GM18951 (cell line): ENCODE results near the gene NCR3LG1.

ENCODE experiments used
- POLR2A ChIP-seq: IDR thresholded peaks from 4 replicates; pipeline ENCODE4 v1.6.1; 2011; ENCODE audit warnings: mild to moderate bottlenecking; ENCODE audit not compliant: insufficient read length, insufficient read depth; ENCODE audit errors: extremely low read depth
- in situ Hi-C: fragments of 300-500 bp; cut with MboI; formaldehyde crosslinking; loops from one replicate; pipeline ENCODE4 v1.12.0; 2022; ENCODE audit warnings: low sequenced_read_pairs, mixed read lengths, inconsistent platforms; ENCODE audit not compliant: unreplicated experiment

The NCR3LG1 gene, protein sequence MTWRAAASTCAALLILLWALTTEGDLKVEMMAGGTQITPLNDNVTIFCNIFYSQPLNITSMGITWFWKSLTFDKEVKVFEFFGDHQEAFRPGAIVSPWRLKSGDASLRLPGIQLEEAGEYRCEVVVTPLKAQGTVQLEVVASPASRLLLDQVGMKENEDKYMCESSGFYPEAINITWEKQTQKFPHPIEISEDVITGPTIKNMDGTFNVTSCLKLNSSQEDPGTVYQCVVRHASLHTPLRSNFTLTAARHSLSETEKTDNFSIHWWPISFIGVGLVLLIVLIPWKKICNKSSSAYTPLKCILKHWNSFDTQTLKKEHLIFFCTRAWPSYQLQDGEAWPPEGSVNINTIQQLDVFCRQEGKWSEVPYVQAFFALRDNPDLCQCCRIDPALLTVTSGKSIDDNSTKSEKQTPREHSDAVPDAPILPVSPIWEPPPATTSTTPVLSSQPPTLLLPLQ

DNA sequence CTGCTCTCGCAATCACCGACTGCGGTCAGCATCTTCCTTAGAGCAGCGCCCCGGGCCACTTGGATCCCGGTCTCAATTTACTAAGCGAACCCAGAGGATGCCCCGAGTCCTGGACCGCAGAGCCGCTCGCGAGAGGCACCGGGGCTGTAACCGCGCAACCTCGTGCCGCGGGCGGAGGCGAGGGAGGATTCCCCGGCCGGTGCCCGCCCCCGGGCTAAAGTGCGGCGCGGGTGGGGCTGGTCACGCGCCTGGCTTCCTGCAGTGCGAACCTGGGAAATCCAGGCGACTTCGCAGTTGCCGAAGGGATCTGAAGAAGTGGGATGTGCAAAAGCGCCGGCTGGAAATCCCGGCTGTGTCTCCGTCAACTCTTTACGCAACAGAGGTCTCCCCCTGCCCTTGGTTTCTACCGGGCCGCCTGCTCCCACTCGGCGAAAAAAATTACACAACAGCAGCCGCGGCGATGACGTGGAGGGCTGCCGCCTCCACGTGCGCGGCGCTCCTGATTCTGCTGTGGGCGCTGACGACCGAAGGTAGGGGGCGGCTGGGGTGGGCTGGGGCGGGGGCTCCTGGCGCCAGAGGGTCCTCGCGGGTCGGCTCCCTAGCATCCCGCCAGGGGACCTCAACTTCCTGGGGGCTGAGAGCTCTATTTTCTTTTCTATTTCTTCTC, at the start of gene NCR3LG1:
Gene NCR3LG1 (plus strand): TSS at position 291 of the 667 bp plus-strand sequence. CDS start 170 bp downstream, at position 461.
- TF ChIP-seq POLR2A: no peak
- in situ Hi-C loops: no loop called here

DNA sequence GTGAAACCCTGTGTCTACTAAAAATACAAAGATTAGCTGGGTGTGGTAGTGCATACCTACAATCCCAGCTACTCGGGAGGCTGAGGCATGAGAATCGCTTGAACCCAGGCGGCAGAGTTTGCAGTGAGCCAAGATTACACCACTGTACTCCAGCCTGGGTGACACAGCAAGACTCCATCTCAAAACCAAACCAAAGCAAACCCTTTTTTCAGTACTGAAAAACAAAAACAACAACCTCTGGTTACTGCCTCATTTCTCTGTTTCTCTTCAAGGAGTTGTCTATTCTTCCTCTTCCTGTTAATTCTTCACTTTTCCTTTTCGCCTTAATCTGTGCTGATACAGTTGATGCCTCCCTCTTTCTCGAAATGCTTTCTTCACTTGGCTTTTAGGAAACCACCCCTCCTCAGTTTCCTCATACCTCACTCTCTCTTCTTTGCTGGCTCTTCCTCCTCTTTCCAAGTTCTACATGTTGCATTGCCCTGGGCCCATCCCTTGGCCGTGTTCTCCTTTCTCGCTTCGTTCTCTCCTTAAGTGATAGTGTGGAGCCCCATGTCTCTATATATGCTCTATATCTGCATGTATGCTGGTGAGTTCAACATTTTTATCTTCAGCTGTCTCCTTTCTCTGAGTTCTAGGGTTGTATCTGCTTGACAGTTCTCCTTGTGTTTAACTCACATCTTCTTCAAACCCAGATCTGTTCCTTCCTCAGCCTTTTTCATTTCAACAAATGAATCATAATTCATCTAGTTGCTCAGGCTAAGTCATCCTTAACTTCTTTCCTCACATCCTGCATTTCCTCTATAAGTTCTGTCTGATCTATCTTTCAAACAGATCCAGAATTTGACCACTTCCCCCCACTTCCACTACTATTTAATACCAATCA, 38.0 kb upstream of the NCR3LG1 start:
- in situ Hi-C loops: no loop called here
- no peak for TF ChIP-seq POLR2A

DNA sequence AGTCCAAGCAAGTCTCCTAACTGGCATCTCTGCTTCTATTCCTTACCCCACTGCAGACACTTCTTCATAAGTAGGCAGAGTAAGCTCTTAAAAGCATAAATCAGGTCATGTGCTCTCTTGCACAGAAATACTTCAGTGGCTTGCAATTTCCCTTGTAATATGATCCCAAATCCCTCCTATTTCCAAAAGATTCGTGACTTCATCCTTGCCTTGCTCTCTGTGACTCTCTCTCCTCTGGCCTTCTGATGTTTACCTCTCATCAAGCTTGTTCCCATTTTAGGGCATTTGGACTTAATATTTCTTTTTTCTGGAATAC, 37.4 kb upstream of the NCR3LG1 start:
- TF ChIP-seq POLR2A: no peak
- in situ Hi-C loops: no loop called here

DNA sequence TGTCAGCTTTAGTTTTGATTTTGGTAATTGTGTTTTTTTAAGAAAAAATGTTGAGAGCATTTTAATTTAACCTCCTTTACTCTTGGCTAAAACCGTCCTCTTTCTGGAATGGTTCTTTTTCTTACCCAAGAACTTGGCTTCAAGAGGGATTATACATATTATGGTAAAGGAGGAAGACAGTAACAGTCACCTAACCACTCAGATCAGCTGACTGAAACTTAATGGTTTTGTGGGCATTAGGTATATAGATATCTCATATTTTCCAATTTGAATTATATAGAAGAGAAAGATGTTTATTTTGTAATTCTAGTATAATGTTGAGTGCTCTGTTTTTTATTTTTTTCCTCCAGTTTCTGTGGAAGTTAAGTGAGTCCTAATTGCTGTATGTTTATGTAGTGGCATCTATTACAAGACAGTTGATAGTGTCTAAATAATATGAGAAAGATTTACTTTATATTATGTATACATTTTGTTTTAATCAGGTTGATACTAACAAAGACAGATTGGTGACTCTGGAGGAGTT, 36.6 kb upstream of the NCR3LG1 start:
- in situ Hi-C loops: no loop called here
- no peak for TF ChIP-seq POLR2A

DNA sequence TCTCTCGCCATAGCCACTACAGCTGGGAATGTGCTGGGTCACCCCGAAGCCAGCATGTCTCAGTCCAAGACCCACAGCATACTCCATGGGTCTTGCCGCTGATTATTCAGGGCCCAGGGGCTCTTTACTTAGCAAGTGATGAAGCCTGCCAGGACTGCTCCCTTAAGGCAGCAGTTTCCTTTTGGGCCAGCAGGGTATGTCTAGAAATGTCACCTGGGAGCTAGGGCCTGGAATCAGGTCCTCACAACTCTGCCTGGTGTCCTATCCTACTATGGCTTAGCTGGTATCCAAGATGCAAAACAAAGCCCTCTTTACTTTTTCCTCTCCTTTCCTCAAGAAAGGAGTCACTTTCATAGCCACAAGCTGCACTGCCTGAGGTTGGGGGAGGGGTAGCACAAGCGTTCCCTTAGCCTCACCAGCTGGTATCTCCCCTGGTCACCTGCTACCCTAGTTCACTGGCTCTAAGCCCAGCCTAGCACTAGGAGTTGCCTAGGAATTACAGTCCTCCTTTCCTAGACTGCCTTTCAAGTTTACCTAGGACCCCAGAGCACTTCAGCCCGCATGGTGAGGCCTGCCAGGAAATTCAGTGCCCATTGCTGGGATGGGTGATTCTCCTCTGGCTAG, 22.6 kb upstream of the NCR3LG1 start:
- TF ChIP-seq POLR2A: no peak
- in situ Hi-C loops: no loop called here

DNA sequence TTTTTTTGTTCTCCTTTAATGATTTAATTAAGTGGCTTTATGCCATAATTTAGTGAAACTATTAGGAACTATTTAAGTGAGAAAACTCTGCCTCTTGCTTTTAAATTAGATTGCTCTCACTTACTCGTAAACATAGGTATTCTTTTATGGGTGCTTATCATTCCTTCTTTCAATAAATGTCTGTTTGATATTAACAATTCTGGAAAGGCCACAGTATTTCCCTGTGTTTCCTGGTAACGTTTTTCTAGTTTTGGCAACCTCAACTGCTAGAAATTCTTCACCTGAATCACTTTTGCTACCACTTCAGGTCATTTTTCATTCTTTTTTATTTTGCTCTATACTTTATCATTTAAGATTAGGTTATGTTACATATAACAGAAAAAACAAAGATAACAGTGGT, 19.9 kb upstream of the NCR3LG1 start:
- TF ChIP-seq POLR2A: no peak
- in situ Hi-C loops: no loop called here

DNA sequence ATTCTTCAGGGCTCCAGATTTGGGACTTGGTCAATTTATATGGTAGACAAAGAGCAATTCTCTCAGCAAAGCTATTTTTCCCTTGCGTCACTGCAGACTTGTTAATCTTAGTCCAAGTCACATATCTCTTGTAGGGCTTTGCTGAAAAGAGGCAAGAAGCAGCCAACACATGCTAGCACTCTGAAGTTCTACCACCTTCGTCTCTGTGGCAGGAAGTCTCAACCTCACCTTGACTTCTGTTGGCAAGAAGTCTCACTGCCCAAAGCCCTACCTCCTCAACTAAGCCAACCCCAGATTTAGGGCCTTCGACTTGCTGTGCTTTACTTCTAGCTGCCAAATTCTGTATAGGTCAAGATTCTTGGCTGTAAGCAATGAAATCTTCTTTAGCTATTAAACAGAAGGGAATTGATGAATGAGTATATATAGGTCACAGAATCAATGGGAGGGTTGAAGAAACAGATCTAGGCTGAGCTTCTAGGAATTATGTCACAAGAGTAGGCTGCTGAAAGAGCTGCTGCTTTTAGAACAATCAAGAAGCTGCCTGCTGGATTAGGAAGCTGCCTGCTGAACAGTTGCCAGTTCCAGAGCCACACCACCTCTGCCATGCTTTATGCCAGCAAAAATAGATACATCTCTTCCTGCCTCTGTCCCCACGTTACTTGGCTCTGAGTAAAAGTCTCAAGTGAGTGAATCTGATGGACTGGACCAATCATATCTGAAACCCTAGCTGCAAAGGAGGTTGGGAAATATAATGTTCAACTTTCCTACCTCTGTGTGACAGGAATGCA, 17.6 kb upstream of the NCR3LG1 start:
- TF ChIP-seq POLR2A: no peak
- in situ Hi-C loops: no loop called here

DNA sequence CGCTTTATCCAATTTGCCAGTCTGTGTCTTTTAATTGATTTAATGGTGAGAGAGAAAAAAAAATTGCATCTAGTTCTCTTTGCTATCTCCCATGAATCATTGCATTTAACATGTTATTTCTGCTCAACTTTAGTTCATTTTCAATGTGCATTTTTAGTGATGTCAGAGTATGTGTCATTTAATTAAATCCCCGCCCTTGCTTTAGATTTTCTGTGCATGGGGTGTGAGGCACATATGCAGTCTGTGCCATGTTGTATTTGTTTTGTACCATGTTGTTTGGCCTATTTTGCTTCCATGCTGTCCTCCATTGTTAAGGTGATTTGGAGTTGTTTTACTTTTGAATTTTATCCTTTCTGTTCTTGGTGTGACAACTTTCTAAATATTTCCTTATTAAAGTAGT, 8.3 kb upstream of the NCR3LG1 start:
- TF ChIP-seq POLR2A: no peak
- in situ Hi-C loops: no loop called here

DNA sequence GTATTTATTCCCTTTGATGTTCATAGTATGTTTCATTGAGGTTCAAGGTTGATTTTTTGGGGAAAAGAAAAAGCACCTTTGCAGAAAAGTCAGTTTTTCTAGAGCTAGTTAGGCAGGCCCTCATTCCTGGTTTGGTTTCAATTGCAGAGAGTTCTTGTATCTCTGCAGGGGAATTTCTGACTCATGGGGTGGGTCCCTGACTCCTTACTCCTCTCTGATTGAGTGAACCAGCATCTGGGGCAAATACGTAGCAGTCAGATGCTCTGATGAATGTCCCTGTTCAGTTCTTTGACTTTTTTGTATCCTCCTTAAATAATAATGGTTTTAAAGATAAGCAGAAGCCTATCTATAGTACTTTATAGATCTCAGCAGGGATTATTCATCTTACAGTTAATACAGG, 7.7 kb upstream of the NCR3LG1 start:
- in situ Hi-C loops: no loop called here
- no peak for TF ChIP-seq POLR2A

DNA sequence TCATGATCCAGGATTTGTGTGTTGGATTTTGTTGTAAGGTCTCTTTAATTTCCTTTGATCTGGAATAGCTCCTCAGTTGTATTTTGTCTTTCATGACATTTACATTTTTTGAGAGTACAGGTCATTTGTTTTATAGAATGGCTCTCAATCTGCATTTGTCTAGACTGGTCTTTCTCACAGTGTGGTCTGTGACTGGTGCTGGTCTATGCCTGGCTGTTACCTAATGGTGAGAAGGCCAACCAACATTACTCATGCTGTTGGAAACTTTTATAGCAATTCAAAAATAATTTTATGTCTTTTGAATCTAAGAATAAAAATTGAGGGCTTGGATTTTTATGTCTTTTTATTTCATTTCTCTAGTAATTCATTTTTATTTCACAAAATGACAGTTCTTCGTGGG, 3.9 kb upstream of the NCR3LG1 start:
- in situ Hi-C loops: no loop called here
- TF ChIP-seq POLR2A: no peak

DNA sequence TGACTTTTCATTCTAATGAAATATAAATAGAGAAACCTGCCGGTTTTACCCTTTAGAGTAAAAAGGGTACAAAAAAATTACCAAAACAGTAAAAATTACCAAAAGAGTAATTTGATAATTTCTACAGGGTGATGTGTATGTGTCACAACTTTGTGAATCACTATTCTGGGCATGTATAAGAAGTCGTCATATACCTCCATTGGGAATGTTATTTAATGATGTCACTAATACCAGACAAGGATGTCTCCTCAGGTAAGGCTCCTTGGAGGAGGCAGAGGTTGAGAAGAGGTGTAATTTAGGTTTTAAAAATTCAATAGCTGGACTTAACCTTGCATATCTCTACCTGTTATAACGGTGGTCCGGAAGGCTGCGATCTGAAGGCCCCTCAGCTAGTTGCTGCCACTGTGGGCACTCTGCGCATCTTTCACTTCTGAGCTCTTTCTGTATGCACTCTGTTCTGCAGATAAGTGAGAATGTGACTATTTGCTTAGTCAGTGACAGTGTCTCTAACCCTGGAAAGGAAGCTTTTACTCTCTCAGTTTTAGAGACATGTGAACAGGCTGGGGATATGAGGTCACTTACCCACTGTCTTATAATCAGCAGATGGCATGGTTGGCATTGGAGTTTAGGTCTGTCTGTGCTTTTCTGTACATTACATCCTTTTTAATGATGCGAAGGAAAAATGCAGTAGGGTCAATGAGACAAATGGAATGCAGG, 987 bp upstream of the NCR3LG1 start:
- in situ Hi-C loops: no loop called here
- no peak for TF ChIP-seq POLR2A

DNA sequence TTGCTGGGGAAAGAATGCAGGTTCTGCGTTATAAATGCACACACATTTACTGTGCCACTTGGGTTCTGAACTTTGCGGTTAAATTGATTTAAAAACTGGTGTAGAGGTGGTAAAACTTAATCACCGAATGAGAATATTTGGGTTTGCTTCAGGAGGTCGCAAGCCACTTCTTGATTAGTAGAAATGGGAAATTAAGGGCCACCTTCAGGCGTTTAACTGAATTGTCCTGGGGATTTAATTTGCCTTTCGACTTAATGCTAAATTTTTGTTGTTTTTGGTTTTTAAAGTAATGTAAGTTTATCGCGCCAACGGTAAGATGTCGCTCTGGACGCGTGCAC, 459 bp upstream of the NCR3LG1 start:
- in situ Hi-C loops: no loop called here
- no peak for TF ChIP-seq POLR2A
